H1 (cell line): ENCODE results near the gene KLHL3. TPM values are rescaled to one million over a fixed set of nuclear protein-coding genes. Genes with fewer than 3 reads are reported as not detected.

Experiments used
- CTCF ChIA-PET: fragments of 300-600 bp; sonication (Branson Sonifier 250); formaldehyde crosslinking; loops from one replicate; lab custom pipeline; 2021; ENCODE audit not compliant: partially characterized antibody; lab: Charles Lee
- POLR2A ChIA-PET: fragments of 300-600 bp; sonication (Branson Sonifier 250); formaldehyde crosslinking; loops from one replicate; lab custom pipeline; 2021; ENCODE audit warnings: inconsistent platforms; ENCODE audit not compliant: partially characterized antibody; lab: Charles Lee
- DNase-seq, 2 experiments: peaks; one replicate each; pipeline versions ENCODE4 v3.0.0 to v3.0.0-alpha.2; 2010 to 2022; ENCODE audit warnings: low spot score in 2 of 2, low read depth in 1 of 2, mixed read lengths in 1 of 2
- FAIRE-seq: peaks from 2 replicates; lab custom pipeline; 2011; peaks lifted over from hg19 to GRCh38; lab: Jason Lieb, UNC
- H2AFZ ChIP-seq: 2 replicates; pipeline ENCODE4 v1.8.1; 2012; ENCODE audit warnings: low read length, inconsistent platforms
- H2AK5ac ChIP-seq: 2 replicates; pipeline ENCODE4 v1.6.1; 2013; ENCODE audit warnings: low read depth, low read length
- H2BK120ac ChIP-seq: replicated peaks from 2 replicates; pipeline ENCODE3; 2013; ENCODE audit warnings: low read depth, low read length, inconsistent platforms
- H2BK12ac ChIP-seq: 2 replicates; pipeline ENCODE4 v1.6.1; 2013; ENCODE audit warnings: low read depth, low read length
- H2BK15ac ChIP-seq: 2 replicates; pipeline ENCODE4 v1.6.1; 2013; ENCODE audit warnings: low read length
- H2BK20ac ChIP-seq: 2 replicates; pipeline ENCODE4 v1.6.1; 2013; ENCODE audit warnings: low read length
- H2BK5ac ChIP-seq: 2 replicates; pipeline ENCODE4 v1.6.1; 2013; ENCODE audit warnings: low read depth, low read length
- H3K14ac ChIP-seq: 2 replicates; pipeline ENCODE4 v1.6.1; 2013; ENCODE audit warnings: inconsistent platforms; ENCODE audit not compliant: insufficient read length
- H3K18ac ChIP-seq: 2 replicates; pipeline ENCODE4 v1.6.1; 2013; ENCODE audit warnings: low read length; ENCODE audit errors: extremely low read depth
- H3K23ac ChIP-seq: 2 replicates; pipeline ENCODE4 v1.6.1; 2013; ENCODE audit warnings: inconsistent platforms; ENCODE audit not compliant: insufficient read length
- H3K23me2 ChIP-seq: 2 replicates; pipeline ENCODE4 v1.6.1; 2013; ENCODE audit warnings: low read depth, low read length
- H3K27ac ChIP-seq: 2 replicates; pipeline ENCODE4 v1.6.1; 2011; ENCODE audit warnings: low read depth, low read length, inconsistent platforms
- H3K27me3 ChIP-seq, 4 experiments: replicated peaks in 1 of 4; 1 replicate in 1 of 4; 2 replicates in 3 of 4; pipeline versions ENCODE4 v1.6.1 to v1.8.1; 2011 to 2013; ENCODE audit warnings: low read length in 3 of 4, mild to moderate bottlenecking in 3 of 4, inconsistent platforms in 2 of 4, mixed read lengths in 2 of 4, moderate library complexity in 1 of 4; ENCODE audit not compliant: control insufficient read depth in 3 of 4, insufficient read depth in 3 of 4; ENCODE audit errors: extremely low read depth in 1 of 4
- H3K36me3 ChIP-seq, 4 experiments: 2 replicates each; pipeline versions ENCODE4 v1.6.1 to v1.8.1; 2011 to 2013; ENCODE audit warnings: mild to moderate bottlenecking in 4 of 4, low read length in 3 of 4, moderate library complexity in 2 of 4, control low read depth in 1 of 4, inconsistent platforms in 1 of 4; ENCODE audit not compliant: insufficient read depth in 4 of 4, control insufficient read depth in 2 of 4
- H3K4ac ChIP-seq: replicated peaks from 2 replicates; pipeline ENCODE3; 2013; ENCODE audit warnings: low read length, low read depth, mixed read lengths, inconsistent platforms; ENCODE audit not compliant: insufficient read length
- H3K4me1 ChIP-seq, 4 experiments: replicated peaks in 1 of 4; 1 replicate in 1 of 4; 2 replicates in 3 of 4; pipeline versions ENCODE4 v1.6.1 to v1.8.1; 2011 to 2013; ENCODE audit warnings: low read length in 3 of 4, inconsistent platforms in 2 of 4, mixed read lengths in 1 of 4; ENCODE audit not compliant: insufficient read depth in 4 of 4, control insufficient read depth in 3 of 4
- H3K4me2 ChIP-seq, 2 experiments: 2 replicates each; pipeline versions ENCODE4 v1.6.1 to v1.8.1; 2011 to 2013; ENCODE audit warnings: low read depth in 2 of 2, low read length in 2 of 2, control low read depth in 1 of 2, inconsistent platforms in 1 of 2, mild to moderate bottlenecking in 1 of 2; ENCODE audit not compliant: insufficient read depth in 1 of 2
- H3K4me3 ChIP-seq, 4 experiments: fragments of 200-600, 300-600 bp in 1 of 4; sonication (generic), shearing (Covaris generic), sonication (Bioruptor Twin) in 1 of 4; 2 replicates each; pipeline versions ENCODE4 v1.5.1 to v1.8.1; 2011 to 2016; ENCODE audit warnings: low read length in 4 of 4, low read depth in 3 of 4, control low read depth in 2 of 4, inconsistent platforms in 2 of 4, mild to moderate bottlenecking in 2 of 4, mixed read lengths in 1 of 4, moderate library complexity in 1 of 4; ENCODE audit not compliant: insufficient read depth in 2 of 4; ENCODE audit errors: extremely low read depth in 1 of 4
- H3K56ac ChIP-seq: replicated peaks from 2 replicates; pipeline ENCODE3; 2013; ENCODE audit warnings: low read depth, mild to moderate bottlenecking, mixed read lengths, low read length, inconsistent platforms; ENCODE audit not compliant: insufficient read length
- H3K79me1 ChIP-seq: 2 replicates; pipeline ENCODE4 v1.6.1; 2013; ENCODE audit warnings: low read depth, low read length, control low read depth
- H3K79me2 ChIP-seq, 2 experiments: 2 replicates each; pipeline versions ENCODE4 v1.6.1 to v1.8.1; 2012 to 2013; ENCODE audit warnings: low read length in 2 of 2, mild to moderate bottlenecking in 2 of 2, inconsistent platforms in 1 of 2; ENCODE audit not compliant: insufficient read depth in 2 of 2, control insufficient read depth in 1 of 2
- H3K9ac ChIP-seq, 4 experiments: replicated peaks in 1 of 4; 1 replicate in 1 of 4; 2 replicates in 3 of 4; pipeline versions ENCODE4 v1.6.1 to v1.8.1; 2011 to 2013; ENCODE audit warnings: low read depth in 3 of 4, low read length in 3 of 4, control low read depth in 2 of 4, mild to moderate bottlenecking in 2 of 4, moderate library complexity in 2 of 4, inconsistent platforms in 1 of 4; ENCODE audit errors: extremely low read depth in 1 of 4
- H3K9me3 ChIP-seq, 2 experiments: 2 replicates each; pipeline versions ENCODE4 v1.6.1 to v1.8.1; 2012 to 2013; ENCODE audit warnings: mild to moderate bottlenecking in 2 of 2, moderate library complexity in 2 of 2, control low read depth in 1 of 2, inconsistent platforms in 1 of 2, low read depth in 1 of 2, low read length in 1 of 2, mixed read lengths in 1 of 2; ENCODE audit not compliant: insufficient read depth in 2 of 2
- H4K20me1 ChIP-seq, 2 experiments: replicated peaks in 1 of 2; 2 replicates each; pipeline versions ENCODE3 to v1.8.1; 2011 to 2013; ENCODE audit warnings: inconsistent platforms in 2 of 2, low read length in 2 of 2, mild to moderate bottlenecking in 1 of 2; ENCODE audit not compliant: insufficient read depth in 2 of 2, control insufficient read depth in 1 of 2
- H4K5ac ChIP-seq: 2 replicates; pipeline ENCODE4 v1.6.1; 2013; ENCODE audit warnings: low read length, low read depth, mixed read lengths, inconsistent platforms; ENCODE audit not compliant: insufficient read length
- H4K8ac ChIP-seq: 2 replicates; pipeline ENCODE4 v1.8.0; 2013; ENCODE audit warnings: mild to moderate bottlenecking, moderate library complexity, low read length, inconsistent platforms; ENCODE audit not compliant: insufficient read depth; ENCODE audit errors: extremely low read depth
- H4K91ac ChIP-seq: replicated peaks from 2 replicates; pipeline ENCODE3; 2013; ENCODE audit warnings: low read length, mixed read lengths, inconsistent platforms; ENCODE audit not compliant: insufficient read length
- BCL11A ChIP-seq, 2 experiments: IDR thresholded peaks; one replicate each; pipeline ENCODE4 v1.6.1; 2011; ENCODE audit warnings: low read depth in 2 of 2, low read length in 2 of 2, mild to moderate bottlenecking in 2 of 2
- HDAC2 ChIP-seq, 2 experiments: fragments of 300-600 bp in 1 of 2; sonication (generic) in 1 of 2; IDR thresholded peaks; 2 replicates each; pipeline ENCODE4 v1.6.1; 2011 to 2012; ENCODE audit warnings: low read depth in 2 of 2, low read length in 2 of 2, mild to moderate bottlenecking in 2 of 2, moderate library complexity in 2 of 2, borderline replicate concordance in 1 of 2, inconsistent platforms in 1 of 2
- JUN ChIP-seq: IDR thresholded peaks from 2 replicates; pipeline ENCODE4 v1.6.1; 2011; ENCODE audit warnings: low read depth, mild to moderate bottlenecking, improper control_type of control experiment, low read length
- POLR2AphosphoS5 ChIP-seq: IDR thresholded peaks from 2 replicates; pipeline ENCODE4 v1.6.1; 2011; ENCODE audit warnings: low read depth, low read length
- RFX5 ChIP-seq: IDR thresholded peaks from 2 replicates; pipeline ENCODE4 v1.6.1; 2011; ENCODE audit warnings: low read depth, low read length, improper control_type of control experiment, borderline replicate concordance
- RNF2 ChIP-seq: fragments of 200-900, 300-1000 bp; sonication (generic); IDR thresholded peaks from 2 replicates; pipeline ENCODE4 v1.7.1; 2016; ENCODE audit warnings: borderline replicate concordance, low read depth, mild to moderate bottlenecking, antibody characterized with exemption, low read length; ENCODE audit not compliant: poor library complexity, severe bottlenecking; ENCODE audit errors: missing control alignments
- SAP30 ChIP-seq: fragments of 300-600 bp; sonication (generic); IDR thresholded peaks from 2 replicates; pipeline ENCODE4 v1.7.1; 2012; ENCODE audit warnings: low read length, moderate library complexity, mild to moderate bottlenecking, inconsistent platforms; ENCODE audit not compliant: insufficient read depth, insufficient replicate concordance
- SIN3A ChIP-seq, 2 experiments: IDR thresholded peaks in 1 of 2; conservative IDR thresholded peaks in 1 of 2; 2 replicates each; pipeline ENCODE4 v1.6.1; 2011 to 2012; ENCODE audit warnings: low read length in 2 of 2, improper control_type of control experiment in 1 of 2, low read depth in 1 of 2, mild to moderate bottlenecking in 1 of 2
- SP1 ChIP-seq: IDR thresholded peaks from 2 replicates; pipeline ENCODE4 v1.6.1; 2011; ENCODE audit warnings: low read depth, low read length
- TAF7 ChIP-seq: optimal IDR thresholded peaks from 2 replicates; pipeline ENCODE3; 2011; ENCODE audit warnings: low read depth, mild to moderate bottlenecking, inconsistent platforms, low read length, moderate library complexity, borderline replicate concordance
- TEAD4 ChIP-seq: IDR thresholded peaks from 2 replicates; pipeline ENCODE4 v1.6.1; 2012; ENCODE audit warnings: low read depth, low read length, inconsistent platforms, mixed read lengths
- WGBS, 2 experiments: shearing (Covaris generic) in 1 of 2; methylation state at CpG; one replicate each; pipeline versions ENCODE4 v1.1.6 to v1.1.7; 2013 to 2015; ENCODE audit warnings: low lambda C conversion rate in 2 of 2, mixed read lengths in 2 of 2, inconsistent platforms in 1 of 2, low coverage in 1 of 2, missing lambda C conversion rate in 1 of 2; ENCODE audit not compliant: insufficient replicate concordance in 2 of 2, insufficient coverage in 1 of 2, insufficient read length in 1 of 2; ENCODE audit errors: extremely low coverage in 1 of 2, missing lambda C conversion rate in 1 of 2; 5-methylcytosine and 5-hydroxymethylcytosine counted together
- polyA plus RNA-seq, 7 experiments: library from polyadenylated mRNA; depleted of rRNA in 3 of 7; stranded (reverse) in 5 of 7; unstranded in 2 of 7; fragments of >200 nt in 5 of 7; fragments of 200-250 nt in 2 of 7; gene quantifications; 1 replicate in 5 of 7; 2 replicates in 1 of 7; 4 replicates in 1 of 7; pipeline versions ENCODE4 v1.2.1 to v1.2.3, GENCODE V29; 2011 to 2013; ENCODE audit warnings: missing spikeins in 2 of 7, mixed read lengths in 2 of 7
- total RNA-seq: library from RNA; stranded (reverse); fragmentation: NEBNext Ultra II Directional; extraction: Animal tissue kit (Norgen Biotek cat#: 25700); gene quantifications from 2 replicates; pipeline ENCODE4 v1.2.1, GENCODE V29; 2021

KLHL3 gene
- total and polyA plus RNA-seq, 2 of the 8 experiments (the other 6 are each of a cell fraction or from before 2014, with no cell fraction given): 7.4 to 13.7 TPM

DNA sequence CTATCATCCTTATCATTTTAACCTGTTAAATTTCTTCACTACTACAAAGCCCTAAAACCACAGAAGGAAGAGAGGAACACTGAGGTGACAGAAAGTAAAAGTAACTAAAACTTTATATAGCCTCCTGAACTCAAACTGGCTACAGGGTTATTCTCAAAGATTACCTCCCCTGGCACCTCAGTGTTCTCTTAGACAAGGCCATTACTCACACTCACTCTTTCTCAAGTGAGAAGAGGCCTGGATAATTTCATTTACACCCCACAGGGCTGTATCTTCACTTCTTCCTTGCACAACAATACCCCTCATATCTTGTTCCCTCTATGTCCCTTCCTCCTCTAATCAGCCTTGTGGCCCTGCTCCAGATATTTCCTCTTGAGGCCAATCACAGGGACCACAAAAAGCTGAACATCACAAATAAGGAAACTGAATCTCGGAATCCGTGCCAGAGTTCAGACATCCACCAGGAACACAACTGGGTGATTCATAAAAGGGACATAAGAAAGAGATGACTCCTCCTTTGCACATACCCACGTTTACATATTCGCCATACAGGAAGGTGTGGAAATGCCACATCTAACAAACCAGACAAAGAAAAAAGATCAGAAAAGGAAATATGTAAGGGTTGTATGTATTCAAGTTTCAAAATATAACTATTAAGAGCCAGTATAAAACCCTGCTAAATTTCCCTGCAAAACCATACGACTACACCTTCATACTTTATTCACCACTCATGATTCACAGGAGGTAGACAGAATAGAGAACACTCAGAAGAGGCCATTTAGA, 1.7 kb upstream of the KLHL3 start:
- POLR2A ChIA-PET: interaction anchor here (3.2 kb wide), 1 partner anchor 17 kb away, joined by 43 read pairs; the partner anchor contains the start of gene HNRNPA0
- Histone ChIP-seq H3K36me3 (no peaks in the 10 kb centered on the region), H3K4me2 (no peak overlapping the region)
- TF ChIP-seq SAP30 (no peak), SP1 (no peak), SIN3A (conservative IDR thresholded peaks at IDR 0.05 in 1 of 2, IDR thresholded peaks at IDR 0.05 in 1 of 2; ENCODE audit: low read depth in 1 of 2, low read length in 2 of 2) (no peak), TEAD4 (no peak), RFX5 (no peak), TAF7 (no peak), JUN (no peak), RNF2 (no peak), BCL11A (IDR thresholded peaks at IDR 0.05; ENCODE audit: low read depth in 2 of 2, low read length in 2 of 2) (no peak), POLR2AphosphoS5 (no peak), HDAC2 (IDR thresholded peaks at IDR 0.05; ENCODE audit: borderline replicate concordance in 1 of 2, low read depth in 2 of 2, low read length in 2 of 2) (no peak)

More for the DNA sequence above, 1.7 kb upstream of the KLHL3 start:
- Histone ChIP-seq H4K8ac (no peak overlapping the region), H2BK15ac (no peak overlapping the region; the same call in 1 of the 2 replicates), H4K5ac (no peak overlapping the region), H3K27me3 (no peaks in the 10 kb centered on the region), H3K23me2 (peaks cover 12% of the 10 kb centered on the region; the same call in 1 of the 2 replicates), H3K4me3 (no peak overlapping the region), H3K18ac (no peak overlapping the region), H4K91ac (no peak overlapping the region), H3K14ac (no peak overlapping the region), H3K9ac (no peak overlapping the region), H2BK12ac (no peak overlapping the region), H3K56ac (no peak overlapping the region), H3K4ac (no peak overlapping the region), H3K79me1 (peaks cover 6% of the 10 kb centered on the region), H3K79me2 (peaks cover 6 to 19% of the 10 kb centered on the region in 2 experiments; a peak in 3 of 4 replicates), H3K4me1 (peaks cover 3 to 14% (median 6%) of the 10 kb centered on the region in 4 experiments; a peak in 5 of 7 replicates), H2BK20ac (no peak overlapping the region), H2BK120ac (no peak overlapping the region), H4K20me1 (no peaks in the 10 kb centered on the region), H2AK5ac (no peak overlapping the region), H3K27ac (no peak overlapping the region), H3K9me3 (no peaks in the 10 kb centered on the region), H3K23ac (no peak overlapping the region), H2AFZ (no peak overlapping the region), H2BK5ac (no peak overlapping the region)
- WGBS, 2 experiments: 91% methylated on average over 5 of the region's 5 CpGs; no CpG with 5 or more reads in 1 of the 2 experiments
- no peak for DNase-seq
- CTCF ChIA-PET: interaction anchor here (0.6 to 6.2 kb wide), 8 partner anchors 14 to 125 kb away, joined by 3 to 82 read pairs (median 12); no protein-coding TSS in a partner anchor
- no peak for FAIRE-seq
